Parathyroid adenoma (tissue), 2 donors: ENCODE measurements around the gene GSC.

Experiments
- H2AFZ ChIP-seq: fragments of 300-600 bp; sonication (generic); one replicate; pipeline ENCODE4 v1.7.0; 2017; ENCODE audit warnings: antibody characterized with exemption, mild to moderate bottlenecking
- H3K27ac ChIP-seq: fragments of 300-600 bp; sonication (generic); one replicate; pipeline ENCODE4 v1.7.0; 2017
- H3K27me3 ChIP-seq: fragments of 300-600 bp; sonication (generic); one replicate; pipeline ENCODE4 v1.7.0; 2017; ENCODE audit warnings: low read length; ENCODE audit not compliant: control insufficient read depth, insufficient read depth
- H3K36me3 ChIP-seq: fragments of 300-600 bp; sonication (generic); one replicate; pipeline ENCODE4 v1.7.0; 2017; ENCODE audit warnings: low read length; ENCODE audit not compliant: control insufficient read depth, insufficient read depth
- H3K4me1 ChIP-seq: fragments of 300-600 bp; sonication (generic); one replicate; pipeline ENCODE4 v1.7.0; 2017; ENCODE audit warnings: control low read depth
- H3K4me2 ChIP-seq: fragments of 300-600 bp; sonication (generic); one replicate; pipeline ENCODE4 v1.7.0; 2017; ENCODE audit warnings: low read length
- H3K4me3 ChIP-seq: fragments of 300-600 bp; sonication (generic); one replicate; pipeline ENCODE4 v1.7.0; 2017; ENCODE audit warnings: low read depth, low read length
- H3K79me2 ChIP-seq: fragments of 300-600 bp; sonication (generic); one replicate; pipeline ENCODE4 v1.7.0; 2017; ENCODE audit warnings: control low read depth
- H3K9ac ChIP-seq: fragments of 300-600 bp; sonication (generic); one replicate; pipeline ENCODE4 v1.7.0; 2017; ENCODE audit warnings: mild to moderate bottlenecking
- H3K9me3 ChIP-seq: fragments of 300-600 bp; sonication (generic); one replicate; pipeline ENCODE4 v1.7.0; 2017; ENCODE audit warnings: low read length; ENCODE audit not compliant: control insufficient read depth
- CTCF ChIP-seq: fragments of 300-600 bp; sonication (generic); IDR thresholded peaks from one replicate; pipeline ENCODE4 v1.7.0; 2017; ENCODE audit warnings: antibody characterized with exemption, mild to moderate bottlenecking
- donor health status: primary hyperparathyroidism.

GSC gene

GRCh38 chr14:94773061-94773648 lies 3.2 kb upstream of the GSC start:
- Histone ChIP-seq H3K27me3 (peaks cover 20% of the 10 kb centered on the region), H3K36me3 (no peaks in the 10 kb centered on the region), H3K79me2 (no peaks in the 10 kb centered on the region), H3K4me1 (peaks cover 7% of the 10 kb centered on the region), H3K4me3 (no peak overlapping the region), H3K4me2 (no peak overlapping the region), H3K9ac (no peak overlapping the region), H3K9me3 (no peaks in the 10 kb centered on the region), H3K27ac (no peak overlapping the region), H2AFZ (no peak overlapping the region)
- TF ChIP-seq CTCF = no peak

GRCh38 chr14:94772548-94772947 lies 2.6 kb upstream of the GSC start:
- TF ChIP-seq CTCF = no peak
- Histone ChIP-seq H3K27ac (no peak overlapping the region), H3K4me3 (no peak overlapping the region), H3K4me1 (peaks cover 7% of the 10 kb centered on the region), H3K9me3 (no peaks in the 10 kb centered on the region), H3K9ac (no peak overlapping the region), H3K36me3 (no peaks in the 10 kb centered on the region), H3K27me3 (peaks cover 22% of the 10 kb centered on the region), H3K79me2 (no peaks in the 10 kb centered on the region), H2AFZ (no peak overlapping the region), H3K4me2 (no peak overlapping the region)

- peaks cover 7% of the 10 kb centered on the region for H3K4me1 ChIP-seq
- H3K9me3 ChIP-seq = no peaks in the 10 kb centered on the region
- TF ChIP-seq CTCF = no peak
- no peak overlapping the region for H3K27ac ChIP-seq
- H3K36me3 ChIP-seq = no peaks in the 10 kb centered on the region
- H3K4me2 ChIP-seq = no peak overlapping the region
- no peaks in the 10 kb centered on the region for H3K79me2 ChIP-seq
- H2AFZ ChIP-seq = no peak overlapping the region
- H3K9ac ChIP-seq = no peak overlapping the region
- no peak overlapping the region for H3K4me3 ChIP-seq
- H3K27me3 ChIP-seq = peaks cover 26% of the 10 kb centered on the region
Observed at GRCh38 chr14:94771906-94772490, 2.1 kb upstream of the GSC start.

- Histone ChIP-seq H2AFZ (no peak overlapping the region), H3K4me1 (peaks cover 7% of the 10 kb centered on the region), H3K27me3 (peaks cover 29% of the 10 kb centered on the region), H3K9me3 (no peaks in the 10 kb centered on the region), H3K4me2 (no peak overlapping the region), H3K27ac (no peak overlapping the region), H3K4me3 (no peak overlapping the region), H3K9ac (no peak overlapping the region), H3K79me2 (no peaks in the 10 kb centered on the region), H3K36me3 (no peaks in the 10 kb centered on the region)
- TF ChIP-seq CTCF = no peak
Observed at GRCh38 chr14:94771158-94771905, 1.4 kb upstream of the GSC start.
